ENCODE measurements around the gene CADPS. TPM values are rescaled to one million over a fixed set of nuclear protein-coding genes. Genes with fewer than 3 reads are reported as not detected.

The CADPS gene
- total RNA-seq, 1 experiment from 2014 or later = not detected

DNA sequence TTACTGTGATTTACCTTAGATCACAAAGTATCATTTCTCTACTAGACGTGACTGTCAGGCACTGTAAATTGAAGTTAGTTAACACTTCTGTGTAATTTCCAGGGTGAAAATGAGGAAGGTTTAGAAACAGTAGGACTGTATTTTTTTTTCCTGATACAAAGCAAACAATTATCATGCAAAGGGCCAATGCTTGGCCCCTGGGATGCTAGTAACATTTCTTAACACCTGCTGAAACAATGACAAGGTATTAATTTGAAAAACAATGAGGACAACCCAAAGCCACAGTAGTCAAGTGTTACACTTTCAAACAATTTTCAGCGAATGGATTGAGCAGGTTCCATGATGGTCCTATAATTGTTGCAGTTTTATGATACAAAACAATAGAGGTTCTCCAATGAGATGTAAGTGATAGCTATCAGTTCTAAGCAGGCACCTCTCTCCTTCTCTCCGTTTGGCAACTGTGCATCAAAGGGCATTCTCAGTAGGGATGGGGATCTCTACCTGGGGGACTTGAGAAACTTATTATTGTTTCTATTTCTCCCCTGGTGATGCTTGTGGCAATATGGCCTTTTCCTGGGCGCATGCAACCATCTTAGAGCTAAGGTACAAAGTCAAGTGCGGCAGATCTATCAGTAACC, 435.9 kb downstream of the CADPS start:
- no peak overlapping the region for H3K4me2 ChIP-seq (ENCODE audit: low read length)
- H3K79me2 ChIP-seq (ENCODE audit: low read length) = no peaks in the 10 kb centered on the region
- ATAC-seq (no peak), DNase-seq (no peak)
- BruUV-seq (replicated peaks) = no TSS peak
- H4K20me1 ChIP-seq (ENCODE audit: low read length) = no peaks in the 10 kb centered on the region
- no peak overlapping the region for H3K4me3 ChIP-seq (ENCODE audit: low read length)
- no peaks in the 10 kb centered on the region for H3K9me2 ChIP-seq (replicated peaks; ENCODE audit: low read length)
- TF ChIP-seq EZH2 (IDR thresholded peaks at IDR 0.05; ENCODE audit: low read length, unreplicated experiment) (no peak), EZH2phosphoT487 (IDR thresholded peaks at IDR 0.05; ENCODE audit: borderline replicate concordance, low read length) (no peak)
- TF ChIP-seq, protein P1, sequence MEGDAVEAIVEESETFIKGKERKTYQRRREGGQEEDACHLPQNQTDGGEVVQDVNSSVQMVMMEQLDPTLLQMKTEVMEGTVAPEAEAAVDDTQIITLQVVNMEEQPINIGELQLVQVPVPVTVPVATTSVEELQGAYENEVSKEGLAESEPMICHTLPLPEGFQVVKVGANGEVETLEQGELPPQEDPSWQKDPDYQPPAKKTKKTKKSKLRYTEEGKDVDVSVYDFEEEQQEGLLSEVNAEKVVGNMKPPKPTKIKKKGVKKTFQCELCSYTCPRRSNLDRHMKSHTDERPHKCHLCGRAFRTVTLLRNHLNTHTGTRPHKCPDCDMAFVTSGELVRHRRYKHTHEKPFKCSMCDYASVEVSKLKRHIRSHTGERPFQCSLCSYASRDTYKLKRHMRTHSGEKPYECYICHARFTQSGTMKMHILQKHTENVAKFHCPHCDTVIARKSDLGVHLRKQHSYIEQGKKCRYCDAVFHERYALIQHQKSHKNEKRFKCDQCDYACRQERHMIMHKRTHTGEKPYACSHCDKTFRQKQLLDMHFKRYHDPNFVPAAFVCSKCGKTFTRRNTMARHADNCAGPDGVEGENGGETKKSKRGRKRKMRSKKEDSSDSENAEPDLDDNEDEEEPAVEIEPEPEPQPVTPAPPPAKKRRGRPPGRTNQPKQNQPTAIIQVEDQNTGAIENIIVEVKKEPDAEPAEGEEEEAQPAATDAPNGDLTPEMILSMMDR (conservative IDR thresholded peaks at IDR 0.05; ENCODE audit: low read depth, low read length) = no peak
- H3K27me3 ChIP-seq (ENCODE audit: low read length) = peaks cover 25% of the 10 kb centered on the region
- H3K27ac ChIP-seq (ENCODE audit: low read length) = no peak overlapping the region
- H3K4me1 ChIP-seq (ENCODE audit: insufficient read depth, low read length) = no peaks in the 10 kb centered on the region
- POLR2A ChIA-PET (ENCODE audit: unreplicated experiment) = no interaction called here
- CTCF ChIA-PET = no interaction called here
- no peak overlapping the region for H2AFZ ChIP-seq (ENCODE audit: low read length)
- no peak overlapping the region for H3K9ac ChIP-seq (ENCODE audit: low read length)
- H3K36me3 ChIP-seq (ENCODE audit: low read depth, low read length) = no peaks in the 10 kb centered on the region
- H3K9me3 ChIP-seq (ENCODE audit: low read length) = no peaks in the 10 kb centered on the region
- no peaks in the 10 kb centered on the region for H3F3A ChIP-seq (ENCODE audit: low read length, unreplicated experiment)
- intact Hi-C loops (cut with micrococcal nuclease) = no loop called here

GRCh38 chr3:62436785-62437184, 438.4 kb downstream of the CADPS start:
- CTCF ChIA-PET = interaction anchor here (0.7 kb wide), 1 partner anchor 58 kb away, joined by 3 read pairs; no protein-coding TSS in a partner anchor
- TF ChIP-seq EZH2phosphoT487 (IDR thresholded peaks at IDR 0.05; ENCODE audit: borderline replicate concordance, low read length) = no peak
- TF ChIP-seq, protein P1 (conservative IDR thresholded peaks at IDR 0.05; ENCODE audit: low read depth, low read length) = no peak
- TF ChIP-seq EZH2 (IDR thresholded peaks at IDR 0.05; ENCODE audit: low read length, unreplicated experiment) = no peak
- BruUV-seq (replicated peaks) = no TSS peak
- Histone ChIP-seq H3K27ac (ENCODE audit: low read length) (no peak overlapping the region), H3K27me3 (ENCODE audit: low read length) (peaks cover 34% of the 10 kb centered on the region), H3K79me2 (ENCODE audit: low read length) (no peaks in the 10 kb centered on the region), H4K20me1 (ENCODE audit: low read length) (no peaks in the 10 kb centered on the region), H2AFZ (ENCODE audit: low read length) (no peak overlapping the region), H3K9ac (ENCODE audit: low read length) (no peak overlapping the region), H3K9me2 (replicated peaks; ENCODE audit: low read length) (no peaks in the 10 kb centered on the region), H3K9me3 (ENCODE audit: low read length) (no peaks in the 10 kb centered on the region), H3K4me1 (ENCODE audit: insufficient read depth, low read length) (no peaks in the 10 kb centered on the region), H3F3A (ENCODE audit: low read length, unreplicated experiment) (no peaks in the 10 kb centered on the region), H3K4me2 (ENCODE audit: low read length) (no peak overlapping the region), H3K4me3 (ENCODE audit: low read length) (no peak overlapping the region), H3K36me3 (ENCODE audit: low read depth, low read length) (no peaks in the 10 kb centered on the region)
- intact Hi-C loops (cut with micrococcal nuclease) = no loop called here
- DNase-seq (no peak), ATAC-seq (no peak)
- POLR2A ChIA-PET (ENCODE audit: unreplicated experiment) = no interaction called here

DNA sequence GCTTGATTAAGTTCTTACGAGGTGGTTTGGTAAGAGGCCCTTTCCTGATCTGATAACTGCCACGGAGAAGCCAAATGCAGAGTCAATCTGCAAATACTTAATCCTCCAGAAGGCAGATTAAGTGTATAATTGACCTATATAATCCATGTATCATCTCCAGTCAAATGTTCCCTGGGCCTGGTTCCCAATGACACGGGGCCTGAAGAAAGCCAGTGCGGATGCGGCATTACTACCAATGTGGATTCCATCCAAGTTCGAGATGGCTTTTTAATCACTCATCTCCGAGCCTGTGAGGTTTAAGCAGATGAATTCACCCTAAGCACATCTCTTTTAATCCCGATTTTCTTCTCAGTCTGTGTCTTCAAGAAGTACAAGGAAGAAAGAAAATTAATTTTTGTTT, 441.8 kb downstream of the CADPS start:
- Histone ChIP-seq H3K4me3 (ENCODE audit: low read length) (no peak overlapping the region), H3K9me3 (ENCODE audit: low read length) (0 out of 2 replicates have a peak, but pooled peaks cover 5% of the 10 kb centered on the region), H3K27ac (ENCODE audit: low read length) (no peak overlapping the region), H3K79me2 (ENCODE audit: low read length) (no peaks in the 10 kb centered on the region), H2AFZ (ENCODE audit: low read length) (no peak overlapping the region), H3K27me3 (ENCODE audit: low read length) (peaks cover 34% of the 10 kb centered on the region), H3K9me2 (replicated peaks; ENCODE audit: low read length) (no peaks in the 10 kb centered on the region), H3K4me2 (ENCODE audit: low read length) (no peak overlapping the region), H4K20me1 (ENCODE audit: low read length) (no peaks in the 10 kb centered on the region), H3K4me1 (ENCODE audit: insufficient read depth, low read length) (no peaks in the 10 kb centered on the region), H3F3A (ENCODE audit: low read length, unreplicated experiment) (no peaks in the 10 kb centered on the region), H3K9ac (ENCODE audit: low read length) (no peak overlapping the region), H3K36me3 (ENCODE audit: low read depth, low read length) (no peaks in the 10 kb centered on the region)
- no TSS peak for BruUV-seq (replicated peaks)
- ChIA-PET CTCF (no interaction called here), POLR2A (ENCODE audit: unreplicated experiment) (no interaction called here)
- TF ChIP-seq, protein P1 (conservative IDR thresholded peaks at IDR 0.05; ENCODE audit: low read depth, low read length) = no peak
- TF ChIP-seq EZH2phosphoT487 (IDR thresholded peaks at IDR 0.05; ENCODE audit: borderline replicate concordance, low read length) (no peak), EZH2 (IDR thresholded peaks at IDR 0.05; ENCODE audit: low read length, unreplicated experiment) (no peak)
- DNase-seq (no peak), ATAC-seq (no peak)
- intact Hi-C loops (cut with micrococcal nuclease) = no loop called here
